Tibial artery (tissue), 4 donors: ENCODE results near the gene HES5.

Experiments used
- DNase-seq, 2 donors: peaks; one replicate each; pipeline ENCODE4 v3.0.0-alpha.2; 2019
- H3K27ac ChIP-seq, 2 donors: fragments of 200-600 bp; sonication (generic) in 1 of 2; 1 replicate in 1 of 2; 2 replicates in 1 of 2; pipeline ENCODE4 v1.5.1; 2018 to 2019; ENCODE audit warnings: mild to moderate bottlenecking in 1 of 2
- H3K27me3 ChIP-seq, 2 donors: fragments of 200-600 bp; sonication (generic) in 1 of 2; one replicate each; pipeline versions ENCODE4 v1.5.1 to v1.6.0; 2016 to 2019
- H3K36me3 ChIP-seq, 3 donors: fragments of 200-600 bp; sonication (generic) in 2 of 3; one replicate each; pipeline ENCODE4 v1.5.1; 2016 to 2019; ENCODE audit warnings: mild to moderate bottlenecking in 2 of 3
- H3K4me1 ChIP-seq, 4 donors: fragments of 200-600 bp; sonication (generic) in 2 of 4; 1 replicate in 3 of 4; 2 replicates in 1 of 4; pipeline ENCODE4 v1.5.1; 2016 to 2019
- H3K4me3 ChIP-seq, 2 donors: fragments of 200-600 bp; sonication (generic) in 1 of 2; 1 replicate in 1 of 2; 2 replicates in 1 of 2; pipeline ENCODE4 v1.5.1; 2018 to 2019; ENCODE audit warnings: mild to moderate bottlenecking in 2 of 2
- H3K9me3 ChIP-seq, 3 donors: fragments of 200-600 bp; sonication (generic) in 1 of 3; one replicate each; pipeline ENCODE4 v1.5.1; 2016 to 2019
- intact Hi-C: fragments of 100-400 bp; cut with DNase I; formaldehyde crosslinking; loops from one replicate; pipeline ENCODE4 v1.15.0; 2023; ENCODE audit warnings: low total_unique reads
- TF ChIP-seq, protein P1 (sequence below), 2 experiments: fragments of 200-600 bp in 1 of 2; fragments of 450-650 bp in 1 of 2; IDR thresholded peaks; one replicate each; pipeline ENCODE4 v1.5.1; 2017 to 2019; ENCODE audit warnings: antibody characterized with exemption in 2 of 2, mild to moderate bottlenecking in 1 of 2, moderate library complexity in 1 of 2

HES5 gene

GRCh38 chr1:2498648-2499047 lies 31.4 kb downstream of the HES5 start:
- Histone ChIP-seq H3K4me3 (no peak overlapping the region), H3K4me1 (no peaks in the 10 kb centered on the region), H3K27me3 (peaks cover 0 to 83% of the 10 kb centered on the region in 2 donors), H3K36me3 (no peaks in the 10 kb centered on the region), H3K9me3 (no peaks in the 10 kb centered on the region), H3K27ac (no peak overlapping the region)
- TF ChIP-seq, protein P1, sequence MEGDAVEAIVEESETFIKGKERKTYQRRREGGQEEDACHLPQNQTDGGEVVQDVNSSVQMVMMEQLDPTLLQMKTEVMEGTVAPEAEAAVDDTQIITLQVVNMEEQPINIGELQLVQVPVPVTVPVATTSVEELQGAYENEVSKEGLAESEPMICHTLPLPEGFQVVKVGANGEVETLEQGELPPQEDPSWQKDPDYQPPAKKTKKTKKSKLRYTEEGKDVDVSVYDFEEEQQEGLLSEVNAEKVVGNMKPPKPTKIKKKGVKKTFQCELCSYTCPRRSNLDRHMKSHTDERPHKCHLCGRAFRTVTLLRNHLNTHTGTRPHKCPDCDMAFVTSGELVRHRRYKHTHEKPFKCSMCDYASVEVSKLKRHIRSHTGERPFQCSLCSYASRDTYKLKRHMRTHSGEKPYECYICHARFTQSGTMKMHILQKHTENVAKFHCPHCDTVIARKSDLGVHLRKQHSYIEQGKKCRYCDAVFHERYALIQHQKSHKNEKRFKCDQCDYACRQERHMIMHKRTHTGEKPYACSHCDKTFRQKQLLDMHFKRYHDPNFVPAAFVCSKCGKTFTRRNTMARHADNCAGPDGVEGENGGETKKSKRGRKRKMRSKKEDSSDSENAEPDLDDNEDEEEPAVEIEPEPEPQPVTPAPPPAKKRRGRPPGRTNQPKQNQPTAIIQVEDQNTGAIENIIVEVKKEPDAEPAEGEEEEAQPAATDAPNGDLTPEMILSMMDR (IDR thresholded peaks at IDR 0.05): no peak
- intact Hi-C loops: no loop called here
- DNase-seq: no peak

DNA sequence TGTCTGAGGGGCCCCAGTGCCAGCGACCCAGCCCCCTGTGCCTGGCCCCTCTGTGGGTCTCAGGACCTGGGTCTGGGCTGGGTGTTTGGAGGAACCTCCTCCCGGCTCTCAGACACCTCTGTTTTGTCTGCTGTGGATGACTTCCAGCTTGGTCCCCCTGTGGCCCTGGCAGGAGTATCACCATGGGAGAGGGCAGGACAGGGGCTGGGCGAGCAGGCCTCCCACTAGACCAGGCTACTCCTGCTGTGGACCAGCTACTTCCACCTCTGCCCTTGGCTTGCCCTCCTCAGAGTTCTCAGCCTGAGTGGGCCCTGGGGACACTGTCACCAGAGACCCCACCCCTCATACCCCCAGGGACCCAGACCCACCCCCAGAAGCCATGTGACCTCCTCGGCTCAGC lies 32.2 kb downstream of the HES5 start:
- Histone ChIP-seq H3K4me1 (no peaks in the 10 kb centered on the region), H3K4me3 (no peak overlapping the region), H3K27me3 (peaks cover 0 to 83% of the 10 kb centered on the region in 2 donors), H3K36me3 (no peaks in the 10 kb centered on the region), H3K9me3 (no peaks in the 10 kb centered on the region), H3K27ac (no peak overlapping the region)
- intact Hi-C loops: no loop called here
- TF ChIP-seq, protein P1 (IDR thresholded peaks at IDR 0.05): no peak
- DNase-seq: no peak

DNA sequence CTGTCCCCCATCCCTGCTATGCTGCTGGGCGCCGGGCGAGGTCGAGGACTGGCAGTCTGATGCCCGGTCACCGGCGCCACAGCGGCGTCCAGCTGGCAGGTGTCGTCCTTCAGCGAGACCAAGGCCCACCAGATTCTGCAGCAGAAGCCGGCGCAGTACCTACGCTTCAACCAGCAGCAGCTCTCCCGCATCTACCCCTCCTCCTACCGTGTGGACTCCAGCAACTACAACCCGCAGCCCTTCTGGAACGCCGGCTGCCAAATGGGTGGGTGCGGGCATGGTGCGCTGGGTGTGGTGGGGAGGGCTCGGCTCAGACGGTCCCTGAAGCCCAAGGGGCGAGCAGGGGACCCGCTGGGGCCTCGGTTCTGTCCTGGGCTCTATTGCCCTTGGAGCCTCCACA lies 33.3 kb downstream of the HES5 start:
- H3K27ac ChIP-seq: no peak overlapping the region
- TF ChIP-seq, protein P1 (IDR thresholded peaks at IDR 0.05): no peak
- H3K4me1 ChIP-seq: no peaks in the 10 kb centered on the region
- H3K9me3 ChIP-seq: no peaks in the 10 kb centered on the region
- H3K36me3 ChIP-seq: no peaks in the 10 kb centered on the region
- intact Hi-C loops: no loop called here
- no peak overlapping the region for H3K4me3 ChIP-seq
- no peak for DNase-seq
- H3K27me3 ChIP-seq: peaks cover 0 to 83% of the 10 kb centered on the region in 2 donors

DNA sequence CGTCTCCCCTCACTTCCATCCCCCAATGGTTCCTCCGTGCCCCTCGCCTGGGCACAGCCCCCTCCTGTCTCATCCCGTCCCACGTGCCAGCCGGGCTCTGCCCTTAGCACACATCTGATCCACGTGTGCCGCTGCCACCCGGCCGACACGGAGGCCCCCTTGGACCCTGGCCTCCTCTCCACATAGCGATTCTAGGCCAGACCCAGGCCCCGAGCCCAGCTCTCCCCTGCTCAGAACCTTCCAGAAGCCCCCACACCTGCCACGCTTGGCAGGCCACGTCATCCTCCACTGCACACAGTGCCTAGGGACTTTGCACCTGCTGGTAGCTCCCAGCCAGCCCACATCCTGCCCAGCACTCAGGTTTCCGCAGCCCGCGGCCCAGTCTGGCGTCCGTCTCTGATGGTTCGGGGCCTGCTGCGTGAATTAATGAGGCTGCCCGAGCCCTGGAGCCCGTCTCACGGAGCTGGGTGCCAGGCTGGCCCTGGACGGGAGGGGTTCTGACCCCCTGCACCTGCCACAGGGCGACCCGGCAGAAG lies 33.9 kb downstream of the HES5 start:
- Histone ChIP-seq H3K9me3 (no peaks in the 10 kb centered on the region), H3K36me3 (no peaks in the 10 kb centered on the region), H3K27me3 (peaks cover 0 to 82% of the 10 kb centered on the region in 2 donors), H3K4me1 (no peaks in the 10 kb centered on the region), H3K27ac (no peak overlapping the region), H3K4me3 (no peak overlapping the region)
- intact Hi-C loops: no loop called here
- TF ChIP-seq, protein P1 (IDR thresholded peaks at IDR 0.05): no peak
- DNase-seq: no peak

DNA sequence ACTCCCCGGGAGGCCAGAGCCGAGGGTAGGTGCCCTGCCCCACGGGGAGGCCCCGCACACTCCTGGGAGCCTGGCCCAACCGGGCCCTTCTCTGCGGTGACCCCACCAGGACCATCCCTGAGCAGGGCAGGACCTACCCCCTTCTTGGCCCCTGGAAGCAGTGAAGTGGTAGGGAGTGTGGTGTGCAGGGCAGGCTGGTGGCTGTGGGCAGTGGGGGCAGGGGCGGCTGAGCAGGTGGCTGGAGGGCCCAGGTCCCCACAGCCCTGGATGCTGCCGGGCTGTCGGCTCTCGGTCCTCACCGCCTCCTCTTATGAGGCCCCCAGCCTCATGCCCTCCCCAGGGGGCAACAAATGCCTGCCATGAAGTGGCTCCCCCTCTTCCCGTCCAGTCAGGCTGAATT lies 34.5 kb downstream of the HES5 start:
- TF ChIP-seq, protein P1 (IDR thresholded peaks at IDR 0.05): no peak
- no peak overlapping the region for H3K27ac ChIP-seq
- intact Hi-C loops: no loop called here
- no peaks in the 10 kb centered on the region for H3K9me3 ChIP-seq
- no peaks in the 10 kb centered on the region for H3K4me1 ChIP-seq
- no peak overlapping the region for H3K4me3 ChIP-seq
- no peaks in the 10 kb centered on the region for H3K36me3 ChIP-seq
- H3K27me3 ChIP-seq: peaks cover 0 to 83% of the 10 kb centered on the region in 2 donors
- no peak for DNase-seq

DNA sequence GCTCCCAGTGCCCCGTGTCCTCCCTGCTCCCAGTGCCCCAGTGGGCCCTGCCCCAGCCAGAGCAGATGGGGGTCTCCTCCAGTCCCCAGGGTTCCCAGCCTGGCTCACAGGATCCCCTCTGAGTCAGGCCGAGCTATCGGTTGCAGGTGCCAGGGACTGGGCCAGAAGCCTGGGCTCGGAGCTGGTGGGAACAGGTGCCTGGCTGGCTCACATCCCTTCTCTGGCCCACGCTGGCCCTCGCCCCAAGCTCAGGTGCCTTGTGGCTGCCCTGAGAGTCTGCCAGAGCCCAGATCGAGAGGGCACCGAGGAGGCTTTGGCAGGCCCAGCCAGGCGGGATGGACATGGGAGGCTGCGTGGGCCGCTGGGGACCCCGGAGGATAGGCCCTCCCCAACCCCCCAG lies 35.0 kb downstream of the HES5 start:
- H3K4me3 ChIP-seq: no peak overlapping the region
- DNase-seq: no peak
- TF ChIP-seq, protein P1 (IDR thresholded peaks at IDR 0.05): no peak
- intact Hi-C loops: no loop called here
- H3K4me1 ChIP-seq: no peaks in the 10 kb centered on the region
- no peak overlapping the region for H3K27ac ChIP-seq
- no peaks in the 10 kb centered on the region for H3K36me3 ChIP-seq
- no peaks in the 10 kb centered on the region for H3K9me3 ChIP-seq
- H3K27me3 ChIP-seq: peaks cover 0 to 83% of the 10 kb centered on the region in 2 donors
